Spinal cord (tissue), 9 donors: ENCODE measurements around the gene C17orf114.
A peak's percentile ranks its signal among the peaks of the same experiment; 100 is the strongest.

Experiments
- DNase-seq, 6 donors: peaks; one replicate each; pipeline versions ENCODE4 v3.0.0 to v3.0.0-alpha.2; 2013 to 2015; ENCODE audit warnings: low spot score in 6 of 6, low read depth in 4 of 6
- H3K27ac ChIP-seq: one replicate; pipeline ENCODE4 v1.5.1; 2013; ENCODE audit warnings: low read depth, low read length, control low read depth
- H3K27me3 ChIP-seq: one replicate; pipeline ENCODE4 v1.6.1; 2013; ENCODE audit warnings: low read length; ENCODE audit not compliant: control insufficient read depth, insufficient read depth
- H3K36me3 ChIP-seq: one replicate; pipeline ENCODE4 v1.6.1; 2013; ENCODE audit warnings: low read length; ENCODE audit not compliant: control insufficient read depth, insufficient read depth
- H3K4me1 ChIP-seq: one replicate; pipeline ENCODE4 v1.6.1; 2013; ENCODE audit warnings: low read length; ENCODE audit not compliant: control insufficient read depth, insufficient read depth
- H3K4me3 ChIP-seq: one replicate; pipeline ENCODE4 v1.5.1; 2013; ENCODE audit warnings: low read depth, low read length, control low read depth
- H3K9me3 ChIP-seq: one replicate; pipeline ENCODE4 v1.6.1; 2013; ENCODE audit warnings: low read length; ENCODE audit not compliant: control insufficient read depth, insufficient read depth
- WGBS: methylation state at CpG from one replicate; pipeline ENCODE4 v1.1.5; 2013; ENCODE audit warnings: missing lambda C conversion rate; ENCODE audit not compliant: insufficient coverage; 5-methylcytosine and 5-hydroxymethylcytosine counted together
- donor health status: healthy.

The C17orf114 gene

GRCh38 chr17:4808378-4808767, 6.2 kb upstream of the C17orf114 start:
- DNase-seq: peak in 2 of 6 donors; percentile 79 to 92
- Histone ChIP-seq H3K4me1 (peaks cover 20% of the 10 kb centered on the region), H3K9me3 (no peaks in the 10 kb centered on the region), H3K36me3 (peaks cover 33% of the 10 kb centered on the region), H3K27ac (peak overlapping the region; percentile 15), H3K4me3 (no peak overlapping the region), H3K27me3 (no peaks in the 10 kb centered on the region)
- WGBS: 44% methylated on average over 4 of the region's 6 CpGs

DNA sequence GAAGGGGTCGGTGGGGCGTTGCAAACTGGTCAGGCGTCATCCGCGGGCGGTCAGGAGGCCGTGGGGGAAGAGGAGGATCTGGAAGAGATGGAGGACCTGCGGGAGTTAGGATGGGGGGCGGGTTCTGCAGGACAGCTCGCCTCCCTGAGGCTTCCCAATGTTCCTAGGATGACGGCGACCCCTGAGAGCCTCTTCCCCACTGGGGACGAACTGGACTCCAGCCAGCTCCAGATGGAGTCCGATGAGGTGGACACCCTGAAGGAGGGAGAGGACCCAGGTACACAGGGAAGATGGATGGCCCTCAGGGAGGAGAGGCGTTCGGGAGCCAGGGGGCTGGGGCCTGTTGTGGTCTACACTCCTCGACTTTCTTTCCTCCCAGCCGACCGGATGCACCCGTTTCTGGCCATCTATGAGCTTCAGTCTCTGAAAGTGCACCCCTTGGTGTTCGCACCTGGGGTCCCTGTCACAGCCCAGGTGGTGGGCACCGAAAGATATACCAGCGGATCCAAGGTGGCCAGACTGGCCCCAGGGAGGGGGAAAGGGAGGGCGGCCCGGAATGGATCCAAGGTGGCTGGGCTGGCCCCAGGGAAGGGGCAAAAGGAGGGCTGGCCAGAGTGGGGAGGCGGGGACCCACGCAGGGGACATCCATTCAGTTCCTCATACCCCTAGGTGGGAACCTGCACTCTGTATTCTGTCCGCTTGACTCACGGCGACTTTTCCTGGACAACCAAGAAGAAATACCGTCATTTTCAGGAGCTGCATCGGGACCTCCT, 5.7 kb upstream of the C17orf114 start:
- Histone ChIP-seq H3K36me3 (peaks cover 33% of the 10 kb centered on the region), H3K27me3 (no peaks in the 10 kb centered on the region), H3K27ac (peak overlapping the region; percentile 15), H3K4me1 (peaks cover 20% of the 10 kb centered on the region), H3K9me3 (no peaks in the 10 kb centered on the region), H3K4me3 (peak overlapping the region; percentile 54)
- DNase-seq: peak in 1 of 6 donors; percentile 20
- WGBS: 32% methylated on average over 26 of the region's 32 CpGs

GRCh38 chr17:4806777-4807604, 4.9 kb upstream of the C17orf114 start, which contains the start of gene PLD2:
Gene PLD2, plus strand, starts transcription at chr17:4807152. Its CDS starts 621 bp downstream, at chr17:4807773.
- peaks cover 36% of the 10 kb centered on the region for H3K36me3 ChIP-seq
- WGBS: under 1% methylated on average over 102 of the region's 106 CpGs
- H3K27me3 ChIP-seq: no peaks in the 10 kb centered on the region
- H3K4me1 ChIP-seq: peaks cover 20% of the 10 kb centered on the region
- peak within 1 kb of the TSS; percentile 15 for H3K27ac ChIP-seq
- H3K4me3 ChIP-seq: peak within 1 kb of the TSS; percentile 54
- H3K9me3 ChIP-seq: no peaks in the 10 kb centered on the region
- peak in 2 of 6 donors; percentile 74 to 91 for DNase-seq

- 0% methylated on average over 11 of the region's 16 CpGs for WGBS
- Histone ChIP-seq H3K9me3 (no peaks in the 10 kb centered on the region), H3K4me1 (peaks cover 20% of the 10 kb centered on the region), H3K27me3 (no peaks in the 10 kb centered on the region), H3K27ac (no peak overlapping the region), H3K4me3 (peak overlapping the region; percentile 46), H3K36me3 (peaks cover 35% of the 10 kb centered on the region)
- DNase-seq: peak in 1 of 6 donors; percentile 16
Measured at GRCh38 chr17:4806456-4806776, 4.3 kb upstream of the C17orf114 start.

- Histone ChIP-seq H3K27me3 (no peaks in the 10 kb centered on the region), H3K27ac (no peak overlapping the region)
- WGBS: 76% methylated on average over 8 of the region's 10 CpGs
Measured at GRCh38 chr17:4800462-4801196, 1.5 kb downstream of the C17orf114 start.

DNA sequence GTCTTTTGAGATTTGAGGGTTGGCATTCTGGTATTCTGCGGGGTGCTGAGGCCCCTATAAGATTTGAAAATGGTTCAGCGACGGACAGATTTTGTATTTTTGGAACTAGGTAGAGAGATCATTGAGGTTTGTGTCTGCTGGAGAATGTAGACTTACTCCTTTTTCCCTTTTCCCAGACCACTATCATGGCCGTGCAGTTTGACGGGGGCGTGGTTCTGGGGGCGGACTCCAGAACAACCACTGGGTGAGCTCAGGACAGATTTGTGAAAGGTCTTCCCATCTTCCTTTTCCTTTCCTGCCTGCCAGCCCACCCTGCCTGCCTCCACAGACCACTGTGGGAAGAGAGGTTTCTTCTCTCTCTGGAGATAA, 5.6 kb downstream of the C17orf114 start:
- no peaks in the 10 kb centered on the region for H3K9me3 ChIP-seq
- peak overlapping the region; percentile 76 for H3K27ac ChIP-seq
- 0% methylated on average over 3 of the region's 7 CpGs for WGBS
- peak overlapping the region; percentile 93 for H3K4me3 ChIP-seq
- H3K36me3 ChIP-seq: peaks cover 31% of the 10 kb centered on the region
- peaks cover 11% of the 10 kb centered on the region for H3K4me1 ChIP-seq
- H3K27me3 ChIP-seq: no peaks in the 10 kb centered on the region
- peak in 2 of 6 donors; percentile 32 to 56 for DNase-seq

More at GRCh38 chr17:4800462-4801196, 1.5 kb downstream of the C17orf114 start:
- H3K9me3 ChIP-seq: no peaks in the 10 kb centered on the region
- peaks cover 11% of the 10 kb centered on the region for H3K4me1 ChIP-seq
- H3K4me3 ChIP-seq: no peak overlapping the region
- DNase-seq: no peak
- peaks cover 35% of the 10 kb centered on the region for H3K36me3 ChIP-seq

DNA sequence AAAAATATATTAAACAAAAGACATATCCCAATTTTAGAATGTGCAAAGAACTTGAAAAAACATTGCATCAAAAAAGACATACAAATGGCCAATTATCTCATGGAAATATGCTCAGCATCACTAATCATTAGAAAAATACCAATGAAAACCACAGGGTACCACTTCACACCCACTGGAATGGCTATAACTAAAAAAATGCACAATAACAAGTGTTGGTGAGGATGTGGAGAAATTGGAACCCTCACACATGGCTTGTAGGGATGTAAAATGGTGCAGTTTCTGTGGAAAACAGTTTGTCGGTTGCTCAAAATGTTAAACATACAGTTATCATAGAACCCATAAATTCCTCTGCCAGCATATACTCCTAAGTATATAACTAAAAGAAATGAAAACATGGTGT, 7.0 kb downstream of the C17orf114 start:
- no peaks in the 10 kb centered on the region for H3K27me3 ChIP-seq
- no peaks in the 10 kb centered on the region for H3K9me3 ChIP-seq
- H3K4me3 ChIP-seq: no peak overlapping the region
- H3K27ac ChIP-seq: no peak overlapping the region
- peaks cover 23% of the 10 kb centered on the region for H3K36me3 ChIP-seq
- WGBS: no CpG with 5 or more reads among the region's 1 CpG
- DNase-seq: no peak
- peaks cover 20% of the 10 kb centered on the region for H3K4me1 ChIP-seq

DNA sequence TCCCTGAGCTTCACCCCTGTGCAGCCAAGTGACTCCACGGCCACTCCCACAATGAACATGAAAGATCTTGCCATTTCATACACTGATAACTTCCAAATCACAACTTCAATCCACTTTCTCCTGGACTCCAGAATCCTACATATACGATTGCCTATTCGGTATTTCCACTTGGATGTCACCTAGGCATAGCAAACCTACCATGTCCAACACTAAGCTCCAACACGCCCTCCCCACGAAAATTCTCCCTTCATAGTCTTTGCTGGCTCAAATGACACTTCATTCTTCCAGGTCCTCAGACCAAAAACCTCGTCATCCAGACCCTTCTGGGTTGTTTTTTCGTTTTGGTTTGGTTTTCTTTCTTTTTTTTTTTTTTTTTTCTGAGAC, 11.4 kb downstream of the C17orf114 start:
- peak overlapping the region; percentile 86 for H3K27ac ChIP-seq
- no peaks in the 10 kb centered on the region for H3K9me3 ChIP-seq
- peaks cover 6% of the 10 kb centered on the region for H3K36me3 ChIP-seq
- peaks cover 17% of the 10 kb centered on the region for H3K27me3 ChIP-seq
- 76% methylated on average over 4 of the region's 7 CpGs for WGBS
- no peak for DNase-seq
- peak overlapping the region; percentile 66 for H3K4me3 ChIP-seq
- peaks cover 47% of the 10 kb centered on the region for H3K4me1 ChIP-seq

DNA sequence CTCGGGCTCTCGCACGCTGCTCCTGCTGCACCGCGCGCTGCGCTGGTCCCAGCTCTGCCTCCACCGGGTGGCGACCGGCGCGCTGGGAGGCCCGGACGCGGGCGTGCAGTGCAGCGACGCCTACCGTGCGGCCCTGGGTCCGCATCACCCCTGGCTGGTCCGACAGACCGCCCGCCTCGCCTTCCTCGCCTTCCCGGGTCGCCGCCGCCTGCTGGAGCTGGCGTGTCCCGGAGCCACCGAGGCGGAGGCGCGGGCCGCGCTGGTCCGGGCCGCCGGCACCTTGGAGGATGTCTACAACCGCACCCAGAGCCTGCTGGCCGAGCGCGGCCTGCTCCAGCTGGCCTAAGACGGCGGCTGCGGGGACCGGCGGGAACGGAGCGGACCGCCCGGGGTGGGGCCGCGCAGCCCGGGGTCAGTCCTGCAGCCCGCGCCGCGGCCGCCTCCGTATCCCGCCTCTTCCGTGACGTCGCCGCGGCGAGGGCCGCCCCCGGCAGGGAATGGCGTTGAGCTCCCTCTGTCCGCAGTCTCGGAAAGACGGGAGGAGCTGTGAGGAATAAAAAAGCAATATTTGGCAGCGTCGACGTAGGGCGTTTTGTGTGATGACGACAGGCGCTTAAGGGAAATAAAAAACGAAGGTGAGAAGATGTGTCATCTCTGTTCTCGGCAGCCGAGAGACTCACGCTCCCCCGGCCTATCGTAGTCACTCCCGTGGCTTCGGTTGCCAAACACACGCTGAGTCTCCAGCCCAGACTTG, 12.0 kb downstream of the C17orf114 start:
- peak overlapping the region; percentile 86 for H3K27ac ChIP-seq
- peaks cover 22% of the 10 kb centered on the region for H3K27me3 ChIP-seq
- peaks cover 52% of the 10 kb centered on the region for H3K4me1 ChIP-seq
- H3K9me3 ChIP-seq: no peaks in the 10 kb centered on the region
- peak; percentile 68 to 97 (median 77) for DNase-seq
- H3K4me3 ChIP-seq: peak overlapping the region; percentile 66
- under 1% methylated on average over 90 of the region's 91 CpGs for WGBS
- peaks cover 6% of the 10 kb centered on the region for H3K36me3 ChIP-seq
